Keratinocyte (primary cell): ENCODE measurements around the gene SND1. TPM values are rescaled to one million over a fixed set of nuclear protein-coding genes. Genes with fewer than 3 reads are reported as not detected.
A peak's percentile ranks its signal among the peaks of the same experiment; 100 is the strongest.

Source experiments
- DNase-seq: peaks from one replicate; pipeline ENCODE4 v3.0.0-alpha.2; 2011; ENCODE audit warnings: low read depth, missing footprints, low spot score
- FAIRE-seq: peaks from 2 replicates; lab custom pipeline; 2011; peaks lifted over from hg19 to GRCh38; lab: Jason Lieb, UNC
- H2AFZ ChIP-seq: 2 replicates; pipeline ENCODE4 v1.6.0; 2012; ENCODE audit warnings: low read length, control low read depth, inconsistent platforms; ENCODE audit not compliant: control insufficient read depth
- H3K27ac ChIP-seq: 2 replicates; pipeline ENCODE4 v1.5.1; 2011; ENCODE audit warnings: low read length; ENCODE audit not compliant: control insufficient read depth, insufficient read depth
- H3K27me3 ChIP-seq: 3 replicates; pipeline ENCODE4 v1.6.0; 2011; ENCODE audit warnings: low read length; ENCODE audit not compliant: control insufficient read depth, insufficient read depth; ENCODE audit errors: extremely low read depth
- H3K36me3 ChIP-seq, 2 experiments: 2 replicates in 1 of 2; 3 replicates in 1 of 2; pipeline ENCODE4 v1.5.1; 2011; ENCODE audit warnings: low read length in 2 of 2, mild to moderate bottlenecking in 1 of 2; ENCODE audit not compliant: control insufficient read depth in 2 of 2, insufficient read depth in 2 of 2; ENCODE audit errors: extremely low read depth in 1 of 2
- H3K4me1 ChIP-seq: 3 replicates; pipeline ENCODE4 v1.5.1; 2011; ENCODE audit warnings: low read length; ENCODE audit not compliant: control insufficient read depth, insufficient read depth; ENCODE audit errors: extremely low read depth
- H3K4me2 ChIP-seq: 3 replicates; pipeline ENCODE4 v1.6.0; 2011; ENCODE audit warnings: low read depth, low read length; ENCODE audit not compliant: control insufficient read depth, insufficient read depth; ENCODE audit errors: extremely low read depth
- H3K4me3 ChIP-seq, 3 experiments: fragments of 200-600 bp in 1 of 3; sonication (generic) in 1 of 3; 2 replicates in 2 of 3; 3 replicates in 1 of 3; pipeline ENCODE4 v1.5.1; 2011 to 2016; ENCODE audit warnings: low read length in 3 of 3, mild to moderate bottlenecking in 3 of 3, control low read depth in 2 of 3, inconsistent platforms in 1 of 3, low read depth in 1 of 3, mixed read lengths in 1 of 3, mixed run types in 1 of 3, moderate library complexity in 1 of 3; ENCODE audit not compliant: control insufficient read depth in 2 of 3, insufficient read depth in 2 of 3; ENCODE audit errors: extremely low read depth in 1 of 3
- H3K79me2 ChIP-seq: 2 replicates; pipeline ENCODE4 v1.6.0; 2012; ENCODE audit warnings: low read length; ENCODE audit not compliant: control insufficient read depth, insufficient read depth
- H3K9ac ChIP-seq: 3 replicates; pipeline ENCODE4 v1.6.0; 2011; ENCODE audit warnings: low read length; ENCODE audit not compliant: control insufficient read depth, insufficient read depth; ENCODE audit errors: extremely low read depth
- H3K9me1 ChIP-seq: 3 replicates; pipeline ENCODE4 v1.6.0; 2011; ENCODE audit warnings: low read length; ENCODE audit not compliant: control insufficient read depth, insufficient read depth; ENCODE audit errors: extremely low read depth
- H3K9me3 ChIP-seq: 2 replicates; pipeline ENCODE4 v1.5.1; 2012; ENCODE audit warnings: low read depth, low read length; ENCODE audit not compliant: control insufficient read depth
- H4K20me1 ChIP-seq: 3 replicates; pipeline ENCODE4 v1.6.0; 2011; ENCODE audit warnings: low read length; ENCODE audit not compliant: control insufficient read depth, insufficient read depth; ENCODE audit errors: extremely low read depth
- CTCF ChIP-seq, 3 experiments: IDR thresholded peaks in 1 of 3; conservative IDR thresholded peaks in 1 of 3; optimal IDR thresholded peaks in 1 of 3; 2 replicates in 2 of 3; 3 replicates in 1 of 3; pipeline versions ENCODE3 to v1.5.1; 2011; ENCODE audit warnings: low read length in 3 of 3, mild to moderate bottlenecking in 3 of 3, moderate library complexity in 2 of 3, control low read depth in 1 of 3, inconsistent platforms in 1 of 3; ENCODE audit not compliant: insufficient read depth in 2 of 3; ENCODE audit errors: extremely low read depth in 1 of 3
- EZH2 ChIP-seq: IDR thresholded peaks from one replicate; pipeline ENCODE4 v1.6.1; 2012; ENCODE audit warnings: inconsistent platforms, mild to moderate bottlenecking, low read length, moderate library complexity
- dilution Hi-C: fragments of 300-500 bp; cut with MboI; formaldehyde crosslinking; loops from one replicate; pipeline ENCODE4 v1.7.0; 2020; ENCODE audit warnings: low sequenced_read_pairs; ENCODE audit not compliant: extremely low pct_ligation_motif_present
- polyA plus RNA-seq, 5 experiments: library from polyadenylated mRNA; depleted of rRNA in 3 of 5; stranded (reverse) in 3 of 5; stranded (forward) in 1 of 5; unstranded in 1 of 5; fragments of >200 nt; gene quantifications; 1 replicate in 1 of 5; 2 replicates in 3 of 5; 3 replicates in 1 of 5; pipeline versions ENCODE4 v1.2.1 to v1.2.3, GENCODE V29; 2011 to 2012; ENCODE audit warnings: missing spikeins in 2 of 5, low read depth in 1 of 5, low replicate concordance in 1 of 5

The SND1 gene
- polyA plus RNA-seq, 1 donor (not counting 4 experiments of a cell fraction or from before 2014, with no cell fraction given) = 140 TPM

GRCh38 chr7:127819975-127820731 lies 168.2 kb downstream of the SND1 start:
- no peak overlapping the region for H3K9ac ChIP-seq
- peaks cover 0 to 3% of the 10 kb centered on the region in 2 experiments for H3K36me3 ChIP-seq
- no peak overlapping the region for H2AFZ ChIP-seq
- peaks cover 64% of the 10 kb centered on the region for H3K79me2 ChIP-seq
- no peak overlapping the region for H3K4me3 ChIP-seq
- no peaks in the 10 kb centered on the region for H3K9me1 ChIP-seq
- TF ChIP-seq CTCF (optimal IDR thresholded peaks at IDR 0.05 in 1 of 3, IDR thresholded peaks at IDR 0.05 in 1 of 3, conservative IDR thresholded peaks at IDR 0.05 in 1 of 3; ENCODE audit: extremely low read depth in 1 of 3, insufficient read depth in 2 of 3, low read length in 3 of 3) = no peak
- TF ChIP-seq EZH2 = no peak
- dilution Hi-C loops = no loop called here
- peaks cover 20% of the 10 kb centered on the region for H3K4me1 ChIP-seq
- H3K4me2 ChIP-seq = peak overlapping the region; percentile 19
- DNase-seq (no peak), FAIRE-seq (no peak)
- H4K20me1 ChIP-seq = no peaks in the 10 kb centered on the region
- H3K27ac ChIP-seq = no peak overlapping the region
- no peaks in the 10 kb centered on the region for H3K9me3 ChIP-seq
- H3K27me3 ChIP-seq = no peaks in the 10 kb centered on the region

GRCh38 chr7:127820732-127821085 lies 168.7 kb downstream of the SND1 start:
- Histone ChIP-seq H3K4me2 (no peak overlapping the region), H3K9me1 (no peaks in the 10 kb centered on the region), H2AFZ (no peak overlapping the region), H3K4me1 (peaks cover 20% of the 10 kb centered on the region), H4K20me1 (no peaks in the 10 kb centered on the region), H3K9ac (no peak overlapping the region), H3K27ac (no peak overlapping the region), H3K9me3 (no peaks in the 10 kb centered on the region), H3K79me2 (peaks cover 60% of the 10 kb centered on the region), H3K27me3 (no peaks in the 10 kb centered on the region), H3K36me3 (peaks cover 0 to 2% of the 10 kb centered on the region in 2 experiments), H3K4me3 (no peak overlapping the region)
- FAIRE-seq (no peak), DNase-seq (no peak)
- no peak for TF ChIP-seq EZH2
- no peak for TF ChIP-seq CTCF (optimal IDR thresholded peaks at IDR 0.05 in 1 of 3, IDR thresholded peaks at IDR 0.05 in 1 of 3, conservative IDR thresholded peaks at IDR 0.05 in 1 of 3; ENCODE audit: extremely low read depth in 1 of 3, insufficient read depth in 2 of 3, low read length in 3 of 3)
- dilution Hi-C loops = no loop called here
